Measurements from ENCODE around the gene EXOSC7. TPM values are rescaled to one million over a fixed set of nuclear protein-coding genes. Genes with fewer than 3 reads are reported as not detected.

The EXOSC7 gene
- total and polyA plus RNA-seq, 2 donors (not counting 3 experiments of a cell fraction or from before 2014, with no cell fraction given), result 44.5 to 53.8 TPM

DNA sequence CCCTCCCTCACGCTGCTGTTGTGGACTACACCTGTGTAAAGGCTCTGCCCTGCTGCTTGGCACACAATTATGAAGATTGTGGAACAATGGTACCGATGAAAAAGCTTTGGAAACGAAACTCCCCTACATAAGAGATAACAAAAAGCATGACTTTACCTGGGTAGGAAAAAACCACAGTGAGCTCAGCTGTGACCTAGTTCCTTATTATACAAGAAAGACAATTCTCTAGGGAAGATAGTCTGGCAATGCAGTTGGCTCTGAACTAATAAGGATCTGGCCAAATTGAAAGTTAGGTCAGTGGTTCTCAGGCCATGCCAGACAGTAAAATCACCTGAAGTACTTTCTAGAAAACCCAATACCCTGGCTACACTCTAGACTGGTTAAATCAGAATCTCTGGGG is 66.1 kb downstream of the EXOSC7 start:
- ChIA-PET POLR2A (no interaction called here), CTCF (interaction anchor here (1.0 to 11.6 kb wide), 16 partner anchors 12 to 468 kb away, joined by 3 to 467 read pairs (median 14); partner anchors contain the start of gene TMEM158)
- BruUV-seq (replicated peaks), result no TSS peak
- TF ChIP-seq POLR2A (IDR thresholded peaks at IDR 0.05; ENCODE audit: low read depth, low read length) (no peak), EZH2 (IDR thresholded peaks at IDR 0.05; ENCODE audit: borderline replicate concordance, low read depth, low read length, severe bottlenecking) (no peak), POLR2AphosphoS5 (IDR thresholded peaks at IDR 0.05; ENCODE audit: insufficient read depth, low read depth, low read length) (no peak), GATA2 (IDR thresholded peaks at IDR 0.05; ENCODE audit: insufficient read depth, insufficient read length, low read depth, low read length) (no peak), JUN (IDR thresholded peaks at IDR 0.05; ENCODE audit: borderline replicate concordance, insufficient read depth, insufficient read length, low read depth) (no peak), MYC (IDR thresholded peaks at IDR 0.05; ENCODE audit: low read depth, low read length) (no peak), FOS (IDR thresholded peaks at IDR 0.05; ENCODE audit: borderline replicate concordance, insufficient read depth, low read length) (no peak)
- TF ChIP-seq, protein P1, sequence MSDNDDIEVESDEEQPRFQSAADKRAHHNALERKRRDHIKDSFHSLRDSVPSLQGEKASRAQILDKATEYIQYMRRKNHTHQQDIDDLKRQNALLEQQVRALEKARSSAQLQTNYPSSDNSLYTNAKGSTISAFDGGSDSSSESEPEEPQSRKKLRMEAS (IDR thresholded peaks at IDR 0.05; ENCODE audit: insufficient read depth, insufficient read length), result no peak
- TF ChIP-seq, protein P2, sequence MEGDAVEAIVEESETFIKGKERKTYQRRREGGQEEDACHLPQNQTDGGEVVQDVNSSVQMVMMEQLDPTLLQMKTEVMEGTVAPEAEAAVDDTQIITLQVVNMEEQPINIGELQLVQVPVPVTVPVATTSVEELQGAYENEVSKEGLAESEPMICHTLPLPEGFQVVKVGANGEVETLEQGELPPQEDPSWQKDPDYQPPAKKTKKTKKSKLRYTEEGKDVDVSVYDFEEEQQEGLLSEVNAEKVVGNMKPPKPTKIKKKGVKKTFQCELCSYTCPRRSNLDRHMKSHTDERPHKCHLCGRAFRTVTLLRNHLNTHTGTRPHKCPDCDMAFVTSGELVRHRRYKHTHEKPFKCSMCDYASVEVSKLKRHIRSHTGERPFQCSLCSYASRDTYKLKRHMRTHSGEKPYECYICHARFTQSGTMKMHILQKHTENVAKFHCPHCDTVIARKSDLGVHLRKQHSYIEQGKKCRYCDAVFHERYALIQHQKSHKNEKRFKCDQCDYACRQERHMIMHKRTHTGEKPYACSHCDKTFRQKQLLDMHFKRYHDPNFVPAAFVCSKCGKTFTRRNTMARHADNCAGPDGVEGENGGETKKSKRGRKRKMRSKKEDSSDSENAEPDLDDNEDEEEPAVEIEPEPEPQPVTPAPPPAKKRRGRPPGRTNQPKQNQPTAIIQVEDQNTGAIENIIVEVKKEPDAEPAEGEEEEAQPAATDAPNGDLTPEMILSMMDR (IDR thresholded peaks at IDR 0.05; ENCODE audit: extremely low read depth in 1 of 2, insufficient read depth in 1 of 2, low read depth in 1 of 2, low read length in 2 of 2), result no peak
- Histone ChIP-seq H3K27me3 (ENCODE audit: control insufficient read depth in 2 of 2, insufficient read depth in 2 of 2, low read length in 2 of 2) (peaks cover 0 to 3% of the 10 kb centered on the region in 2 experiments), H3K27ac (ENCODE audit: insufficient read depth, low read depth, low read length) (no peak overlapping the region), H3K4me1 (ENCODE audit: control insufficient read depth, extremely low read depth, insufficient read depth, low read length) (no peaks in the 10 kb centered on the region), H3K36me3 (ENCODE audit: control insufficient read depth in 2 of 2, extremely low read depth in 1 of 2, insufficient read depth in 2 of 2, low read length in 2 of 2) (no peaks in the 10 kb centered on the region), H2AFZ (ENCODE audit: low read depth, low read length) (no peak overlapping the region), H3K4me3 (replicated peaks in 1 of 3; ENCODE audit: insufficient read depth in 1 of 3, low read depth in 1 of 3, low read length in 3 of 3) (no peak overlapping the region), H3K9me3 (replicated peaks; ENCODE audit: control insufficient read depth, insufficient read depth, low read length) (no peaks in the 10 kb centered on the region), H3K79me2 (ENCODE audit: control insufficient read depth, insufficient read depth, low read length) (no peaks in the 10 kb centered on the region), H4K20me1 (replicated peaks; ENCODE audit: control insufficient read depth, extremely low read depth, insufficient read depth, low read length) (no peaks in the 10 kb centered on the region), H3K9ac (replicated peaks; ENCODE audit: extremely low read depth, insufficient read depth, low read length) (no peak overlapping the region), H3K9me1 (replicated peaks; ENCODE audit: control insufficient read depth, extremely low read depth, insufficient read depth, low read length) (no peaks in the 10 kb centered on the region), H3K4me2 (ENCODE audit: insufficient read depth, low read length) (no peak overlapping the region)
- FAIRE-seq, result no peak
- intact Hi-C loops (cut with micrococcal nuclease), result loop anchor here (5.0 kb wide), 1 partner anchor 300 kb away; no protein-coding TSS in a partner anchor
- DNase-seq (ENCODE audit: low read depth, low spot score), result no peak
- dilution Hi-C loops (cut with MboI; ENCODE audit: extremely low pct_ligation_motif_present, low sequenced_read_pairs), result loop anchor here (25.0 kb wide), 1 partner anchor 470 kb away; no protein-coding TSS in a partner anchor

Measured in endothelial cell of umbilical vein (primary cell).